MM.1S (cell line): Measurements from ENCODE around the gene ECE1.

Source experiments
- DNase-seq: peaks from one replicate; pipeline ENCODE4 v3.0.0-alpha.2; 2015
- H2AFZ ChIP-seq: fragments of 300-600 bp; sonication (generic); 2 replicates; pipeline ENCODE4 v1.6.0; 2016; ENCODE audit warnings: antibody characterized with exemption, low read length
- H3F3A ChIP-seq: fragments of 300-600 bp; sonication (generic); 2 replicates; pipeline ENCODE4 v1.6.1; 2016; ENCODE audit warnings: mild to moderate bottlenecking, antibody characterized with exemption, low read length, moderate library complexity, mixed read lengths; ENCODE audit not compliant: insufficient read depth
- H3K27ac ChIP-seq: fragments of 300-600 bp; sonication (generic); 2 replicates; pipeline ENCODE4 v1.5.1; 2016; ENCODE audit warnings: mild to moderate bottlenecking, low read length
- H3K27me3 ChIP-seq: fragments of 300-600 bp; sonication (generic); replicated peaks from 2 replicates; pipeline ENCODE4 v1.6.0; 2016; ENCODE audit warnings: low read length; ENCODE audit not compliant: insufficient read depth
- H3K36me3 ChIP-seq: fragments of 300-600 bp; sonication (generic); replicated peaks from 2 replicates; pipeline ENCODE4 v1.6.1; 2016; ENCODE audit warnings: mild to moderate bottlenecking, low read length, mixed read lengths; ENCODE audit not compliant: insufficient read depth
- H3K4me1 ChIP-seq: fragments of 300-600 bp; sonication (generic); 2 replicates; pipeline ENCODE4 v1.6.1; 2016; ENCODE audit warnings: low read length, mixed read lengths
- H3K4me2 ChIP-seq: fragments of 300-600 bp; sonication (generic); 2 replicates; pipeline ENCODE4 v1.6.0; 2016; ENCODE audit warnings: low read depth, low read length
- H3K4me3 ChIP-seq: fragments of 300-600 bp; sonication (generic); 2 replicates; pipeline ENCODE4 v1.5.1; 2016; ENCODE audit warnings: low read length, mixed read lengths
- H3K79me2 ChIP-seq: fragments of 300-600 bp; sonication (generic); 2 replicates; pipeline ENCODE4 v1.6.1; 2016; ENCODE audit warnings: mixed run types, low read length, mixed read lengths
- H3K9ac ChIP-seq: fragments of 300-600 bp; sonication (generic); 2 replicates; pipeline ENCODE4 v1.6.1; 2016; ENCODE audit warnings: low read length, mixed read lengths
- H3K9me2 ChIP-seq: fragments of 300-600 bp; sonication (generic); replicated peaks from 2 replicates; pipeline ENCODE4 v1.6.1; 2016; ENCODE audit warnings: mild to moderate bottlenecking, low read length, mixed read lengths; ENCODE audit not compliant: insufficient read depth
- H3K9me3 ChIP-seq: fragments of 300-600 bp; sonication (generic); replicated peaks from 2 replicates; pipeline ENCODE4 v1.6.1; 2016; ENCODE audit warnings: mild to moderate bottlenecking, low read length, mixed read lengths; ENCODE audit not compliant: insufficient read depth
- H4K20me1 ChIP-seq: fragments of 300-600 bp; sonication (generic); 2 replicates; pipeline ENCODE4 v1.6.1; 2016; ENCODE audit warnings: mild to moderate bottlenecking, low read length, moderate library complexity, mixed read lengths; ENCODE audit not compliant: insufficient read depth
- CTCF ChIP-seq: fragments of 300-600 bp; sonication (generic); IDR thresholded peaks from 2 replicates; pipeline ENCODE4 v1.5.1; 2016; ENCODE audit warnings: antibody characterized with exemption, low read length, mixed read lengths
- EZH2 ChIP-seq: fragments of 300-600 bp; sonication (generic); optimal IDR thresholded peaks from 2 replicates; pipeline ENCODE3; 2017; ENCODE audit warnings: low read depth, mild to moderate bottlenecking, antibody characterized with exemption, low read length, mixed read lengths
- EZH2phosphoT487 ChIP-seq: fragments of 300-600 bp; sonication (generic); IDR thresholded peaks from 2 replicates; pipeline ENCODE4 v1.6.1; 2018; ENCODE audit warnings: antibody characterized with exemption, low read length

Gene ECE1

GRCh38 chr1:21241771-21242581 lies 48.3 kb downstream of the ECE1 start:
- no peaks in the 10 kb centered on the region for H3F3A ChIP-seq
- no peaks in the 10 kb centered on the region for H3K36me3 ChIP-seq
- DNase-seq = no peak
- no peak overlapping the region for H3K9ac ChIP-seq
- no peak for TF ChIP-seq EZH2phosphoT487
- TF ChIP-seq EZH2 = no peak
- TF ChIP-seq CTCF = no peak
- no peak overlapping the region for H3K4me2 ChIP-seq
- H3K79me2 ChIP-seq = no peaks in the 10 kb centered on the region
- H4K20me1 ChIP-seq = no peaks in the 10 kb centered on the region
- no peaks in the 10 kb centered on the region for H3K27me3 ChIP-seq
- no peak overlapping the region for H3K4me3 ChIP-seq
- no peak overlapping the region for H2AFZ ChIP-seq
- H3K9me2 ChIP-seq = no peaks in the 10 kb centered on the region
- H3K4me1 ChIP-seq = no peaks in the 10 kb centered on the region
- no peaks in the 10 kb centered on the region for H3K9me3 ChIP-seq
- H3K27ac ChIP-seq = no peak overlapping the region

- Histone ChIP-seq H3K79me2 (no peaks in the 10 kb centered on the region), H3K4me2 (no peak overlapping the region), H3K36me3 (no peaks in the 10 kb centered on the region), H3K27me3 (no peaks in the 10 kb centered on the region), H3K9me2 (no peaks in the 10 kb centered on the region), H3F3A (no peaks in the 10 kb centered on the region), H4K20me1 (no peaks in the 10 kb centered on the region), H2AFZ (no peak overlapping the region), H3K4me1 (no peaks in the 10 kb centered on the region), H3K27ac (no peak overlapping the region), H3K4me3 (no peak overlapping the region), H3K9me3 (no peaks in the 10 kb centered on the region), H3K9ac (no peak overlapping the region)
- TF ChIP-seq EZH2 = no peak
- no peak for TF ChIP-seq CTCF
- no peak for TF ChIP-seq EZH2phosphoT487
- DNase-seq = no peak
These were observed 49.6 kb downstream of the ECE1 start for GRCh38 chr1:21240706-21241105.

- H3K4me2 ChIP-seq = no peak overlapping the region
- no peak overlapping the region for H3K4me3 ChIP-seq
- no peaks in the 10 kb centered on the region for H3K9me3 ChIP-seq
- H3K27me3 ChIP-seq = no peaks in the 10 kb centered on the region
- no peaks in the 10 kb centered on the region for H3K4me1 ChIP-seq
- H3K9ac ChIP-seq = no peak overlapping the region
- no peaks in the 10 kb centered on the region for H3F3A ChIP-seq
- H3K36me3 ChIP-seq = no peaks in the 10 kb centered on the region
- no peaks in the 10 kb centered on the region for H4K20me1 ChIP-seq
- no peak overlapping the region for H3K27ac ChIP-seq
- TF ChIP-seq EZH2 (no peak), CTCF (no peak), EZH2phosphoT487 (no peak)
- no peaks in the 10 kb centered on the region for H3K79me2 ChIP-seq
- DNase-seq = no peak
- H3K9me2 ChIP-seq = no peaks in the 10 kb centered on the region
- no peak overlapping the region for H2AFZ ChIP-seq
These were observed 51.0 kb downstream of the ECE1 start for GRCh38 chr1:21239221-21239620.
